ENCODE results near the gene RBM15B.

GRCh38 chr3:51386159-51386851, 4.8 kb upstream of the RBM15B start:
- TF ChIP-seq GATA2 (IDR thresholded peaks at IDR 0.05; ENCODE audit: low read depth, low read length) (no peak), GATA3 (IDR thresholded peaks at IDR 0.05; ENCODE audit: low read depth, low read length) (no peak)

Measured in SH-SY5Y (cell line).